ENCODE data around the gene GRID1. TPM values are rescaled to one million over a fixed set of nuclear protein-coding genes. Genes with fewer than 3 reads are reported as not detected.

The GRID1 gene
- total RNA-seq, 1 experiment from 2014 or later = 5.6 TPM

DNA sequence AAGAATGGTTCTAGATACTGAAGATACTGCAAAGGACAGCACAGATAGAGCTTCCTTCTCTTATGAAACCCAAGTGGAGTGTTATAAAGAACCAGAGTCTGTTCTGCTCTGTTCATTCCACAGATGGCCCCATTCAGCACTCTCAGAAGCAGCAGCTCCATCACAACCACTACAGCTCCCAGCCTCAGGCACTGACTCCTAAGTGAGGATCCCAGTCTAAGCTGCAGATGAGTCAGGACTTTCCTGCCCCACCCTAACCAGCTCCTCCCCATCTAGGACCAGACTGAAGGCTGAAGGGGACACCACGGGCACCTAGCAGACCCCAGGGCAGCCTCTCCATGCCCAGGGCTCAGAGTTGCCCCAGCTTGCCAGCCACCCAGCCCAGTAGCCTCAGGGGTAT lies 379.8 kb downstream of the GRID1 start (continued):
- no peak for TF ChIP-seq EZH2phosphoT487 (IDR thresholded peaks at IDR 0.05; ENCODE audit: borderline replicate concordance)

DNA sequence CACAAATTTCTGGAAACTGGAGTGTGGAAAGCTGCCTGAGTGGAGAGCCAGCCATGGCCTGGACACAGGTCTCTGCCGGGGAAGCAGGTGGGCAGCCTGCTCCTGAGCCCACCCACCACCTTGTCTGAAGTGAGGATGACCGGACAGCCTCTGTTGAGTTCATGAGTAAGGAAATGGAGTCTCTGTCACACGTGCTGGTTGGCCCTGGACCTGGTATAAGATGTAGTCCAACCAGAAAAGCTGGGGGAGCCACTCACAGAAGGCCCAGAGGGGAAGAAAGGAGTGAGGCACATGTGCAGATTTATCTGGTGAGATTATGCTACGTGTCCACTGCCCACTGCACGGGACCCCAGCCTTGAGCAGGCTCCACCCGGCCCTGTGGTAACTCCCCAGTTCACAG lies 383.5 kb downstream of the GRID1 start:
- RAD21 ChIA-PET (ENCODE audit: low non-redundant PET in 1 of 2, low total read pairs in 2 of 2, uncharacterized antibody in 2 of 2, unreplicated experiment in 2 of 2) = no interaction called here
- TF ChIP-seq ZFX (IDR thresholded peaks at IDR 0.05) (no peak), FOSL1 (IDR thresholded peaks at IDR 0.05; ENCODE audit: low read depth) (no peak), EZH2phosphoT487 (IDR thresholded peaks at IDR 0.05; ENCODE audit: borderline replicate concordance) (no peak), ZNF274 (IDR thresholded peaks at IDR 0.05; ENCODE audit: low read depth, low read length) (no peak), POLR2AphosphoS5 (IDR thresholded peaks at IDR 0.05; ENCODE audit: low read depth, low read length) (no peak), POLR2A (IDR thresholded peaks at IDR 0.05; ENCODE audit: borderline replicate concordance, extremely low read depth, insufficient read depth, insufficient read length) (no peak), SP1 (IDR thresholded peaks at IDR 0.05; ENCODE audit: low read depth) (no peak), EZH2 (IDR thresholded peaks at IDR 0.05) (no peak), CEBPB (IDR thresholded peaks at IDR 0.05; ENCODE audit: low read depth) (no peak)
- TF ChIP-seq, protein P1, sequence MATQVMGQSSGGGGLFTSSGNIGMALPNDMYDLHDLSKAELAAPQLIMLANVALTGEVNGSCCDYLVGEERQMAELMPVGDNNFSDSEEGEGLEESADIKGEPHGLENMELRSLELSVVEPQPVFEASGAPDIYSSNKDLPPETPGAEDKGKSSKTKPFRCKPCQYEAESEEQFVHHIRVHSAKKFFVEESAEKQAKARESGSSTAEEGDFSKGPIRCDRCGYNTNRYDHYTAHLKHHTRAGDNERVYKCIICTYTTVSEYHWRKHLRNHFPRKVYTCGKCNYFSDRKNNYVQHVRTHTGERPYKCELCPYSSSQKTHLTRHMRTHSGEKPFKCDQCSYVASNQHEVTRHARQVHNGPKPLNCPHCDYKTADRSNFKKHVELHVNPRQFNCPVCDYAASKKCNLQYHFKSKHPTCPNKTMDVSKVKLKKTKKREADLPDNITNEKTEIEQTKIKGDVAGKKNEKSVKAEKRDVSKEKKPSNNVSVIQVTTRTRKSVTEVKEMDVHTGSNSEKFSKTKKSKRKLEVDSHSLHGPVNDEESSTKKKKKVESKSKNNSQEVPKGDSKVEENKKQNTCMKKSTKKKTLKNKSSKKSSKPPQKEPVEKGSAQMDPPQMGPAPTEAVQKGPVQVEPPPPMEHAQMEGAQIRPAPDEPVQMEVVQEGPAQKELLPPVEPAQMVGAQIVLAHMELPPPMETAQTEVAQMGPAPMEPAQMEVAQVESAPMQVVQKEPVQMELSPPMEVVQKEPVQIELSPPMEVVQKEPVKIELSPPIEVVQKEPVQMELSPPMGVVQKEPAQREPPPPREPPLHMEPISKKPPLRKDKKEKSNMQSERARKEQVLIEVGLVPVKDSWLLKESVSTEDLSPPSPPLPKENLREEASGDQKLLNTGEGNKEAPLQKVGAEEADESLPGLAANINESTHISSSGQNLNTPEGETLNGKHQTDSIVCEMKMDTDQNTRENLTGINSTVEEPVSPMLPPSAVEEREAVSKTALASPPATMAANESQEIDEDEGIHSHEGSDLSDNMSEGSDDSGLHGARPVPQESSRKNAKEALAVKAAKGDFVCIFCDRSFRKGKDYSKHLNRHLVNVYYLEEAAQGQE (IDR thresholded peaks at IDR 0.05; ENCODE audit: low read depth) = no peak
- TF ChIP-seq, protein P2, sequence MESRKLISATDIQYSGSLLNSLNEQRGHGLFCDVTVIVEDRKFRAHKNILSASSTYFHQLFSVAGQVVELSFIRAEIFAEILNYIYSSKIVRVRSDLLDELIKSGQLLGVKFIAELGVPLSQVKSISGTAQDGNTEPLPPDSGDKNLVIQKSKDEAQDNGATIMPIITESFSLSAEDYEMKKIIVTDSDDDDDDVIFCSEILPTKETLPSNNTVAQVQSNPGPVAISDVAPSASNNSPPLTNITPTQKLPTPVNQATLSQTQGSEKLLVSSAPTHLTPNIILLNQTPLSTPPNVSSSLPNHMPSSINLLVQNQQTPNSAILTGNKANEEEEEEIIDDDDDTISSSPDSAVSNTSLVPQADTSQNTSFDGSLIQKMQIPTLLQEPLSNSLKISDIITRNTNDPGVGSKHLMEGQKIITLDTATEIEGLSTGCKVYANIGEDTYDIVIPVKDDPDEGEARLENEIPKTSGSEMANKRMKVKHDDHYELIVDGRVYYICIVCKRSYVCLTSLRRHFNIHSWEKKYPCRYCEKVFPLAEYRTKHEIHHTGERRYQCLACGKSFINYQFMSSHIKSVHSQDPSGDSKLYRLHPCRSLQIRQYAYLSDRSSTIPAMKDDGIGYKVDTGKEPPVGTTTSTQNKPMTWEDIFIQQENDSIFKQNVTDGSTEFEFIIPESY (IDR thresholded peaks at IDR 0.05; ENCODE audit: extremely low read depth, insufficient replicate concordance, low read length) = no peak
- TF ChIP-seq, protein P3, sequence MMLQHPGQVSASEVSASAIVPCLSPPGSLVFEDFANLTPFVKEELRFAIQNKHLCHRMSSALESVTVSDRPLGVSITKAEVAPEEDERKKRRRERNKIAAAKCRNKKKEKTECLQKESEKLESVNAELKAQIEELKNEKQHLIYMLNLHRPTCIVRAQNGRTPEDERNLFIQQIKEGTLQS (IDR thresholded peaks at IDR 0.05) = no peak
- no peak for ATAC-seq

More for the DNA sequence above, 383.5 kb downstream of the GRID1 start:
- ChIA-PET POLR2A (no interaction called here), CTCF (no interaction called here)
- Histone ChIP-seq H3K4me1 (ENCODE audit: control insufficient read depth in 1 of 2, insufficient read depth in 2 of 2, low read length in 2 of 2) (peaks cover 0 to 5% of the 10 kb centered on the region in 2 experiments; a peak in 1 of 4 replicates), H3K9ac (ENCODE audit: low read length) (no peak overlapping the region), H3K27me3 (ENCODE audit: insufficient read depth, low read length) (no peaks in the 10 kb centered on the region), H3K36me3 (ENCODE audit: control insufficient read depth in 1 of 2, insufficient read depth in 2 of 2, low read length in 2 of 2) (no peaks in the 10 kb centered on the region), H4K20me1 (ENCODE audit: insufficient read depth) (no peaks in the 10 kb centered on the region), H3K9me2 (ENCODE audit: insufficient read depth) (no peaks in the 10 kb centered on the region), H3K4me2 (ENCODE audit: low read length) (no peak overlapping the region), H2AFZ (ENCODE audit: low read depth, low read length, poor library complexity, severe bottlenecking) (no peak overlapping the region), H3K79me2 (ENCODE audit: insufficient read depth, low read length) (no peaks in the 10 kb centered on the region), H3K9me3 (ENCODE audit: control insufficient read depth in 1 of 2, insufficient read depth in 1 of 2, low read depth in 1 of 2, low read length in 2 of 2) (no peaks in the 10 kb centered on the region), H3K27ac (ENCODE audit: low read depth, low read length) (no peak overlapping the region), H3K4me3 (replicated peaks in 1 of 2; ENCODE audit: low read depth in 1 of 2, low read length in 2 of 2) (no peak overlapping the region)
- no TSS peak for BruUV-seq (replicated peaks)
- intact Hi-C loops (cut with micrococcal nuclease) = no loop called here
- DNase-seq (ENCODE audit: low read depth, low spot score) = no peak

Data from HCT116 (cell line).